Upper lobe of right lung (tissue), 1 donor: Measurements from ENCODE around the gene SND1. TPM values are rescaled to one million over a fixed set of nuclear protein-coding genes. Genes with fewer than 3 reads are reported as not detected.

Experiments used
- ATAC-seq: fragments of 200-7000 bp; cut with Tn5 transposase; one replicate; pipeline ENCODE4 v1.9.1; 2020; ENCODE audit warnings: mild to moderate bottlenecking, moderate library complexity
- DNase-seq: peaks from one replicate; pipeline ENCODE4 v3.0.0-alpha.2; 2020
- H3K27ac ChIP-seq: fragments of 200-600 bp; one replicate; pipeline ENCODE4 v1.8.0; 2022
- H3K27me3 ChIP-seq: fragments of 200-600 bp; one replicate; pipeline ENCODE4 v1.8.0; 2022; ENCODE audit warnings: mild to moderate bottlenecking
- H3K36me3 ChIP-seq: fragments of 200-600 bp; one replicate; pipeline ENCODE4 v1.8.0; 2022
- H3K4me1 ChIP-seq: fragments of 200-600 bp; one replicate; pipeline ENCODE4 v1.8.0; 2022
- H3K4me3 ChIP-seq: fragments of 200-600 bp; one replicate; pipeline ENCODE4 v1.8.0; 2022; ENCODE audit warnings: mild to moderate bottlenecking
- H3K9me3 ChIP-seq: fragments of 200-600 bp; one replicate; pipeline ENCODE4 v1.8.0; 2022
- intact Hi-C: fragments of 100-400 bp; cut with DNase I; formaldehyde crosslinking; loops from one replicate; pipeline ENCODE4 v1.11.0; 2022
- total RNA-seq: library from RNA; stranded (reverse); fragmentation: NEBNext Ultra II Directional; extraction: Animal tissue kit (Norgen Biotek cat#: 25700); gene quantifications from one replicate; pipeline ENCODE4 v1.2.1, GENCODE V29; 2021
- TF ChIP-seq, protein P1 (sequence below): fragments of 200-600 bp; IDR thresholded peaks from one replicate; pipeline ENCODE4 v1.8.0; 2022; ENCODE audit warnings: antibody characterized with exemption
- donor health status: DM: no; HTN: yes; CAD: no; lungs with severe emphysema.

SND1 gene
- total RNA-seq, 1 donor from 2014 or later = 150 TPM

DNA sequence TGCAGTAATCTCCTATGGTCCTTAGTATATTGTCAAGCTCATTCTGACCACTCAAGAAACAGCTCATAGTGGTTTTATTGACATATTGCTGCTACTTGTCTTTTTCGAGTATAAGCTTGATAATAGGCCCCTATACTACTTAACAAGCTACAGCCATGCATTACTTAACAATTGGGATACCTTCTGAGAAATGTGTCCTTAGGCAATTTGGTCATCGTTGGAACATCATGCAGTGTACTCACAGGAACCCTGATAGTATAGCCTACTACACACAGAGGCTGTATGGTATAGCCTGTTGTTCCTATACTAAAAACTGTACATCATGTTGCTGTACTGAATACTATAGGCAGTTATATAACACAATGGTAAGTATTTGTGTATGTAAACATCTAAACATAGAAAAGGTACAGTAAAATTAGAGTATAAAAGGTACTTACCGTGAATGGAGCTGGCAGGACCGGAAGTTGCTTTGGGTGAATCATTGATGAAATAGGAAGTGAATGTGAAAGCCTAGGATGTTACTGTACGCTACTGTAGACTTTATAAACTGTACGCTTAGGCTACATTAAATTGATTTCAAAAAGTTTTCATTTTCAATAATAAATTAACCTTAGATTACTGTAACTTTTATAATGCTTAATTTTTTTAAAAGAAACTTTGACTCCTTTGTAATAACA is 218.4 kb downstream of the SND1 start:
- TF ChIP-seq, protein P1, sequence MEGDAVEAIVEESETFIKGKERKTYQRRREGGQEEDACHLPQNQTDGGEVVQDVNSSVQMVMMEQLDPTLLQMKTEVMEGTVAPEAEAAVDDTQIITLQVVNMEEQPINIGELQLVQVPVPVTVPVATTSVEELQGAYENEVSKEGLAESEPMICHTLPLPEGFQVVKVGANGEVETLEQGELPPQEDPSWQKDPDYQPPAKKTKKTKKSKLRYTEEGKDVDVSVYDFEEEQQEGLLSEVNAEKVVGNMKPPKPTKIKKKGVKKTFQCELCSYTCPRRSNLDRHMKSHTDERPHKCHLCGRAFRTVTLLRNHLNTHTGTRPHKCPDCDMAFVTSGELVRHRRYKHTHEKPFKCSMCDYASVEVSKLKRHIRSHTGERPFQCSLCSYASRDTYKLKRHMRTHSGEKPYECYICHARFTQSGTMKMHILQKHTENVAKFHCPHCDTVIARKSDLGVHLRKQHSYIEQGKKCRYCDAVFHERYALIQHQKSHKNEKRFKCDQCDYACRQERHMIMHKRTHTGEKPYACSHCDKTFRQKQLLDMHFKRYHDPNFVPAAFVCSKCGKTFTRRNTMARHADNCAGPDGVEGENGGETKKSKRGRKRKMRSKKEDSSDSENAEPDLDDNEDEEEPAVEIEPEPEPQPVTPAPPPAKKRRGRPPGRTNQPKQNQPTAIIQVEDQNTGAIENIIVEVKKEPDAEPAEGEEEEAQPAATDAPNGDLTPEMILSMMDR = no peak
- H3K9me3 ChIP-seq = no peaks in the 10 kb centered on the region
- no peak for DNase-seq
- ATAC-seq = peak; percentile 41
- no peaks in the 10 kb centered on the region for H3K27me3 ChIP-seq
- no peak overlapping the region for H3K4me3 ChIP-seq
- intact Hi-C loops = no loop called here
- H3K27ac ChIP-seq = no peak overlapping the region
- H3K4me1 ChIP-seq = peaks cover 2% of the 10 kb centered on the region
- no peaks in the 10 kb centered on the region for H3K36me3 ChIP-seq

DNA sequence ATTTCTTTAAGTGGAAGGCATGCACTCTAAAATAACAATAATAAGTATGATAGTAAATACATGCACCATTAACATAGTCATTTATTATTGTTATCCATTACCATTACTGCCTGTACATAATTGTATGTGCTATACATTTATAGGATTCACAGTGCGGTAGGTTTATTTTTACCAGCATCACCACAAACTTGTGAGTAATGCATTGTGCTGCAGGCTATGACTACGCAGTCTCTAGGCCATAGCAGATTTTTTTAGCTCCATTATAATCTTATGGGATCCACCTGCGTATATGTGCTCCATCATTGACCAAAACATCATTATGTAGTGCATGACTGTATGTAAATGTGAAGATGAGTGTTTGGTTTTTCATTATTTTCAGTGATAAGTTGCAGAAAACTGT is 219.2 kb downstream of the SND1 start:
- no peaks in the 10 kb centered on the region for H3K27me3 ChIP-seq
- peaks cover 4% of the 10 kb centered on the region for H3K4me1 ChIP-seq
- no peak overlapping the region for H3K4me3 ChIP-seq
- no peak overlapping the region for H3K27ac ChIP-seq
- DNase-seq = no peak
- no peaks in the 10 kb centered on the region for H3K9me3 ChIP-seq
- TF ChIP-seq, protein P1 = no peak
- no peak for ATAC-seq
- intact Hi-C loops = no loop called here
- H3K36me3 ChIP-seq = no peaks in the 10 kb centered on the region

DNA sequence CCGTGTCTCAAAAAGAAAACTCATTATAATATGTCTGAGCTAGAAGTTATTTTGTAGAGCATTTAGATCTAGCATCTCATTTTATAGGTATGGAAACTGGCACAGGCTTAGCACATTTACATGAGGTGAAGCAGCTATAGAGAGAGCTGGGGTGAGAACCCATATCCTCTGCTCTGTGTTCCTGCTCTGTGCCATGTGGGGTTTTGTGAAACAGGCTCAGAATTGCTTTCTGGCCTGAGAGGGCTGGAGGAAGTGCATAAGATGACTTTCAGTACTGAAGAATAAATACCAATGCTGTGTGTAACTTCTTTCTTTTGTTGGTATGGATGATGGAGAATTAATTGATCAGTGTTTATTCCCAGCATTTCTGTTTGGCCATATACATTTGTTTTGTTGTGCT is 220.1 kb downstream of the SND1 start:
- ATAC-seq = no peak
- peaks cover 4% of the 10 kb centered on the region for H3K4me1 ChIP-seq
- H3K27ac ChIP-seq = no peak overlapping the region
- H3K4me3 ChIP-seq = no peak overlapping the region
- H3K27me3 ChIP-seq = no peaks in the 10 kb centered on the region
- TF ChIP-seq, protein P1 = no peak
- DNase-seq = no peak
- intact Hi-C loops = no loop called here
- no peaks in the 10 kb centered on the region for H3K9me3 ChIP-seq
- no peaks in the 10 kb centered on the region for H3K36me3 ChIP-seq

DNA sequence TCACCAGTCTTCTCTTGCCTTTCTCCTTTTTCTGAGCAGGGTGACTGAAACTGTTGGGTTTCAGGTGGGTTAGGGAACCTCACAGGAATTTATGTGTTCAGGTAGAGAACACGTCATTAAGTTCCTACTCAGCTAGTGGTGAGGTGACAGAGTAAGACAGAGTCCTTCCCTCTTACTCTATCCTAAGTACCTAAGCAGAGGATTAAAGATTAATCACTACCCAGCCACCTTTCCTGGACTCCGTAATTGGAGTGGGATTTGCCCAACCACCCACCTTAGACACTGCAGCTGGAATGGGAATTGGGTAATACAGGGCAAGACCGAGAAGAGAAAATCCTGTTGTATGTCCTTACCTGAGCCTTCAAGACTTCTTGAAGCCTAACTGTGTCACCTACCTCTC is 221.2 kb downstream of the SND1 start:
- intact Hi-C loops = no loop called here
- Histone ChIP-seq H3K27me3 (no peaks in the 10 kb centered on the region), H3K4me3 (no peak overlapping the region), H3K36me3 (no peaks in the 10 kb centered on the region), H3K9me3 (no peaks in the 10 kb centered on the region), H3K4me1 (peaks cover 8% of the 10 kb centered on the region), H3K27ac (no peak overlapping the region)
- TF ChIP-seq, protein P1 = no peak
- DNase-seq (no peak), ATAC-seq (peak; percentile 73)

DNA sequence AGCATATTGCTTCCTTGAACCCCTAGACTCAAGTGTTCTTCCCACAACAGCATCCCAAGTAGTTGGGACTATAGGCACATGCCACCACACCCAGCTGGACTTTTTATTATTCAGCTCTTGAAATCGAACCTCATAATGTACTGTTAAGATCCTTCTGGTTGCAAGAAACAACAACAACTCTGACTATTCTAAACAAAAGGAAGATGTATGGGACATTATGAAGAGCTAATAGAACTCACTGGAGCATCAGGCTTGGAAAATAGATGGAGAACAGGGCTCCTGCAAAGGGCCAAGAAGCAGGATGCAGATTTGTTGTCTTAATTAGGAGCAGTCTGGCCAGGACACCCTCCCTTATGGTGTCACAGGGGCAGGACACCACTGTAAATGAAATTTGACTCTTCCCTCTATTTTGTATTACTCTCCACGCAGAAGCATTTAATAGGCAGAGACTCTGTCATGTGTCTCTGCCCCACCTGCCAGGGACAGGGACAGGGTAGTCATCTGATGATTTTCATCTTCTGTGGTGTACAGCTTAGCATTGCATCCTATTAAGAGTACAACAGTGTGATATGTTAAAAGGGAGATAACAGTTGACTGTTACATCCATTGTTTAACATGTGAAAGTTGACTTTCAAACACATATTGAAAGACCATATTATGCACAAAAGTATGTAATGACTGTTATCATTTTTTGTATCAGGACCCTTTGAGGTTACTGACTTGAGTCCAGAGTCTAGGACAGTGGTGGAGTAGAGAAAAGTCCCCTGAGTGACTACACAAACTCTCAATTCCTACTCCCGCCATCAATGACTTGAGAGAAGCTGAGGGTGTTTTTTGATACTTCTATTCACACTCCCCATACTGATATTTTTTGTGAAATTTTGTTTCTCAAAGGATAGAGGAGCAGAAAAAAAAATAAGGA is 222.0 kb downstream of the SND1 start:
- no peak for DNase-seq
- peaks cover 8% of the 10 kb centered on the region for H3K4me1 ChIP-seq

More for the DNA sequence above, 222.0 kb downstream of the SND1 start:
- Histone ChIP-seq H3K27ac (no peak overlapping the region), H3K9me3 (no peaks in the 10 kb centered on the region), H3K36me3 (no peaks in the 10 kb centered on the region), H3K4me3 (no peak overlapping the region), H3K27me3 (no peaks in the 10 kb centered on the region)
- TF ChIP-seq, protein P1 = no peak
- intact Hi-C loops = no loop called here
- ATAC-seq = no peak
